Measurements from ENCODE around the gene PHEX. TPM values are rescaled to one million over a fixed set of nuclear protein-coding genes. Genes with fewer than 3 reads are reported as not detected.

Gene PHEX
- total and polyA plus RNA-seq, 2 experiments from 2014 or later = 0.05 to 0.21 TPM

GRCh38 chrX:22109442-22109841 is 77.3 kb downstream of the PHEX start:
- Mint-ChIP-seq H3K4me3 (no peak overlapping the region), H3K9me3 (no peaks in the 10 kb centered on the region), H3K27ac (no peak overlapping the region), H3K36me3 (ENCODE audit: low read depth) (no peaks in the 10 kb centered on the region), H3K4me1 (0 out of 3 replicates have a peak, but pooled peaks cover 2% of the 10 kb centered on the region), H3K27me3 (ENCODE audit: insufficient read depth, low read depth, poor library complexity) (no peaks in the 10 kb centered on the region)
- TF ChIP-seq CTCF (conservative IDR thresholded peaks at IDR 0.05; ENCODE audit: low read depth in 2 of 2) = no peak
- no peak for TF ChIP-seq STAT1 (IDR thresholded peaks at IDR 0.05; ENCODE audit: unreplicated experiment)
- no peak for TF ChIP-seq ETS1 (IDR thresholded peaks at IDR 0.05)
- no peak for TF ChIP-seq ZNF462 (CRISPR knock-in tag; IDR thresholded peaks at IDR 0.05)
- TF ChIP-seq POLR2AphosphoS5 (IDR thresholded peaks at IDR 0.05; ENCODE audit: low read depth) = no peak
- TF ChIP-seq ZNF114 (CRISPR knock-in tag; IDR thresholded peaks at IDR 0.05) = no peak
- no peak for TF ChIP-seq ZNF331 (CRISPR knock-in tag; IDR thresholded peaks at IDR 0.05; ENCODE audit: low read depth)
- no peak for TF ChIP-seq REST (IDR thresholded peaks at IDR 0.05; ENCODE audit: unreplicated experiment)
- no peak for TF ChIP-seq EZH2phosphoT487 (IDR thresholded peaks at IDR 0.05; ENCODE audit: unreplicated experiment)
- H3K79me2 ChIP-seq (replicated peaks; ENCODE audit: insufficient read depth) = no peaks in the 10 kb centered on the region
- no peaks in the 10 kb centered on the region for H3K36me3 ChIP-seq (ENCODE audit: insufficient read depth)
- no peak overlapping the region for H3K4me2 ChIP-seq
- H3F3A ChIP-seq (replicated peaks; ENCODE audit: low read depth) = no peaks in the 10 kb centered on the region
- H3K4me3 ChIP-seq = no peak overlapping the region
- no peaks in the 10 kb centered on the region for H3K9me2 ChIP-seq (ENCODE audit: insufficient read depth)
- ATAC-seq (no peak), DNase-seq (ENCODE audit: low spot score) (peak; percentile 31)
- H3K27me3 ChIP-seq (ENCODE audit: insufficient read depth) = no peaks in the 10 kb centered on the region
- peaks cover 5% of the 10 kb centered on the region; the same call in 1 of the 2 replicates for H3K4me1 ChIP-seq (ENCODE audit: insufficient read depth)
- no peaks in the 10 kb centered on the region for H4K20me1 ChIP-seq (replicated peaks; ENCODE audit: insufficient read depth)
- no peak overlapping the region for H3K27ac ChIP-seq (ENCODE audit: low read depth)
- no peak overlapping the region for H2AFZ ChIP-seq
